ENCODE data around the gene NKAP. TPM values are rescaled to one million over a fixed set of nuclear protein-coding genes. Genes with fewer than 3 reads are reported as not detected.
"Not testable (repeated sequence)": the region's sequence is repeated elsewhere in the genome, so short reads cannot be mapped to it uniquely, and the experiment has no call there.

Gene NKAP
- total RNA-seq, 4 donors from 2014 or later, result 5.2 to 11.4 (median 9.7) TPM

DNA sequence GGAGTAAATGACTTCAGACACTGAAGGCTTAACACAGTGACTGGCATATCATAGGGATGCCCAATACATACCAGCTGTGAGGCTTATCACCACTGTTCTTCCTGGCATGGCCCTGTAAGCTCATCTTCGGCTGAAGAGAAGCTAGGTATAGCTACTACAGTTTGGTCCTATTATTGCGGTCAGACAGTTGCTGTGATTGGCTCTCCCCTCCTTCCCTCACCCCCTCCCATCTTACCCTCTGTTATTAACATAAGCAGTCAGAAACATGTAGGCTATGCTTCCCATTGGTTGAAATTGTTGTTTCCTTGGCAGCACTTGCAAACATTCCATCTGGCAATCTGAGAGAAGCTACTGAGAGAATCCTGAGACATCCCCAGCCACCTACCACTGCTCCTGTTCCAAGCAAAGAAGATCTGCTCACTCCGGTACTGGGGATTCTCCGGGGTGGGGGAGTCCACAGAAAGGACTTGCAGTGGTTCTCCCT is 47.7 kb downstream of the NKAP start, which contains the start of gene AKAP14:
Gene AKAP14 (plus strand): TSS at position 51 of the 484 bp plus-strand sequence. CDS start 7,331 bp downstream, outside the sequence.
- no peaks in the 10 kb centered on the region for H3K9me3 ChIP-seq
- H3K27me3 ChIP-seq, result no peaks in the 10 kb centered on the region
- no peak for DNase-seq (ENCODE audit: low spot score in 2 of 2)
- H3K4me1 ChIP-seq, result no peaks in the 10 kb centered on the region
- no peak for TF ChIP-seq EP300 (IDR thresholded peaks at IDR 0.05)
- TF ChIP-seq, protein P1, sequence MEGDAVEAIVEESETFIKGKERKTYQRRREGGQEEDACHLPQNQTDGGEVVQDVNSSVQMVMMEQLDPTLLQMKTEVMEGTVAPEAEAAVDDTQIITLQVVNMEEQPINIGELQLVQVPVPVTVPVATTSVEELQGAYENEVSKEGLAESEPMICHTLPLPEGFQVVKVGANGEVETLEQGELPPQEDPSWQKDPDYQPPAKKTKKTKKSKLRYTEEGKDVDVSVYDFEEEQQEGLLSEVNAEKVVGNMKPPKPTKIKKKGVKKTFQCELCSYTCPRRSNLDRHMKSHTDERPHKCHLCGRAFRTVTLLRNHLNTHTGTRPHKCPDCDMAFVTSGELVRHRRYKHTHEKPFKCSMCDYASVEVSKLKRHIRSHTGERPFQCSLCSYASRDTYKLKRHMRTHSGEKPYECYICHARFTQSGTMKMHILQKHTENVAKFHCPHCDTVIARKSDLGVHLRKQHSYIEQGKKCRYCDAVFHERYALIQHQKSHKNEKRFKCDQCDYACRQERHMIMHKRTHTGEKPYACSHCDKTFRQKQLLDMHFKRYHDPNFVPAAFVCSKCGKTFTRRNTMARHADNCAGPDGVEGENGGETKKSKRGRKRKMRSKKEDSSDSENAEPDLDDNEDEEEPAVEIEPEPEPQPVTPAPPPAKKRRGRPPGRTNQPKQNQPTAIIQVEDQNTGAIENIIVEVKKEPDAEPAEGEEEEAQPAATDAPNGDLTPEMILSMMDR (IDR thresholded peaks at IDR 0.05), result no peak
- no peak for TF ChIP-seq POLR2A (IDR thresholded peaks at IDR 0.05)
- no peak within 1 kb of the TSS for H3K27ac ChIP-seq
- H3K4me3 ChIP-seq, result no peak within 1 kb of the TSS
- H3K36me3 ChIP-seq, result no peaks in the 10 kb centered on the region
- 51% methylated on average over 4 of the region's 4 CpGs; no CpG with 5 or more reads in 1 of the 2 donors for WGBS, 2 donors

DNA sequence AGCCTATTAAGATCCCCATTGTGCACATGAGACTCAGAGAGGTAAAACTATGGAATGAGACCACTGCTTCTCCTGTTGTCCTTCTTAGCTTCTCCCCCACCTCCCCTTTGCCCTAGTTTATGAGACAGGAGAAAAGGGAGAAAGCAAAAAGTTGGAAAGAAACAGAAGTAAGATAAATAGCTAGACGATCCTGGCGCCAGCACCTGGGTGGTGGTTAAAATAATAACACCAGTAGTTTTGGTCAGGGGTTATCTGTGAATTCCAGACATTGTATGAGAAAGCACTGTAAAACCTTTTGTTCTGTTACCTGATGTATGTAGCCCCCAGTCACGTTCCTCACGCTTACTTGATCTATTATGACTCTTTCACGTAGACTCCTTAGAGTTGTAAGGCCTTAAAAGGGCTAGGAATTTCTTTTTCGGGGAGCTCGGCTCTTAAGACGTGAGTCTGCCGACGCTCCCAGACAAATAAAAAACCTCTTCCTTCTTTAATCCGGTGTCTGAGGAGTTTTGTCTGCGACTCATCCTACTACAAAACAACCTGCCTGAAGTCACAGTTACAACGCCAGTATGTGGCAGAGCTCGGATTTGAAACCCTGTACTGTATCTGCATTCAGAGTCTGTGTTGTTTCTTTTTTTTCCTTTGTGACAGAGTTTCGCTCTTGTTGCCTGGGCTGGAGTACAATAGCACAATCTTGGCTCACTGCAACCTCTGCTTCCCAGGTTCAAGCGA is 51.4 kb downstream of the NKAP start:
- H3K27ac ChIP-seq; H3K4me1 ChIP-seq; H3K27me3 ChIP-seq; H3K9me3 ChIP-seq; H3K36me3 ChIP-seq; H3K4me3 ChIP-seq; DNase-seq (ENCODE audit: low spot score in 2 of 2): not testable (repeated sequence)
- 76 to 78% methylated on average over 16 of the region's 16 CpGs for WGBS, 2 donors

DNA sequence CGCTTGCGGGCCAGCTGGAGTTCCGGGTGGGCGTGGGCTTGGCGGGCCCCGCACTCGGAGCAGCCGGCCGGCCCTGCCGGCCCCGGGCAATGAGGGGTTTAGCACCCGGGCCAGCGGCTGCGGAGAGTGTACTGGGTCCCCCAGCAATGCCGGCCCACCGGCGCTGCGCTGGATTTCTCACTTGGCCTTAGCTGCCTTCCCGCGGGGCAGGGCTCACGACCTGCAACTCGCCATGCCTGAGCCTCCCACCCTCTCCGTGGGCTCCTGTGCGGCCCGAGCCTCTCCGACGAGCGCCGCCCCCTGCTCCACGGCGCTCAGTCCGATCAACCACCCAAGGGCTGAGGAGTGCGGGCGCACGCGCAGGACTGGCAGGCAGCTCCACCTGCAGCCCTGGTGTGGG is 52.9 kb downstream of the NKAP start:
- H3K36me3 ChIP-seq; H3K9me3 ChIP-seq; H3K4me3 ChIP-seq; H3K27me3 ChIP-seq; H3K27ac ChIP-seq; DNase-seq (ENCODE audit: low spot score in 2 of 2); H3K4me1 ChIP-seq: not testable (repeated sequence)
- 81% methylated on average over 24 of the region's 36 CpGs; no CpG with 5 or more reads in 1 of the 2 donors for WGBS, 2 donors

DNA sequence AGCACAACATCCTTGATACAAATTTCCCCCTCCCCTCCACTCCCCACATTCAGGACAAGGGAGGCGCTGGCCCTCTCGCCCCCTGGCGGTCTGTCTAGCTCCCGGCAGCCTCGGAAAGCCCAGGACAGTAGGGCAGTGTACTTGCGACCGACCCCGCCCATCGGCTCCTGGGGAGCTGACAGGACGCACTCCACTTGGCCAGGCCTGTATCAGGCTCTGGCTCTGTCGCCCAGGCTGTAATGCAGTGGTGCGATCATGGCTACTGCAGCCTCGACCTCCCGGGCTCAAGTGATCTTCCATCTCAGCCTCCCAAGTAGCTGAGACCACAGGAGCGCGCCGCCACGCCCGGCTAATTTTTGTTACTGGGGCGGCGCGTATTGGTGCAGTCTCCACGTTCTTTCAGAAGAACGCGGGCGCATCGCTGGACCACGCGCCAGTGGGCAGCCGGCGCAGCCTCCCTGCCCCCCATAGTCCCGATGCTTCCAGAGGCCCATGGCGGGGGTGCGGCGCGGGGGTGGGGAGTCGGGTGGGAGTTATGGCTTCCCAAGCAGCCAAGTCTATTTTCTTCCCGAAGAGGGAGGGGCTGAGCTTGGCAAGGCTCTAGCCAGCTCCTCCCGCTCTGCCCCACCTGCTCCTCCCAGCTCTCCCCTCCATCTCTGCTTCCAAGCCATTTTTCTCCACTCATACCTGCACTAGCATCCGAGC is 55.7 kb downstream of the NKAP start:
- peak in 1 of 2 donors; percentile 20 for DNase-seq (ENCODE audit: low spot score in 2 of 2)
- H3K27me3 ChIP-seq, result peaks cover 0 to 7% of the 10 kb centered on the region in 2 donors
- WGBS, 2 donors, result 10 to 53% methylated on average over 17 to 37 of the region's 40 CpGs
- peak overlapping the region in 2 of 4 donors; percentile 12 to 35 for H3K4me3 ChIP-seq
- H3K9me3 ChIP-seq, result no peaks in the 10 kb centered on the region
- H3K4me1 ChIP-seq, result peaks cover 0 to 5% (median 0%) of the 10 kb centered on the region in 4 donors
- H3K27ac ChIP-seq, result no peak overlapping the region
- no peaks in the 10 kb centered on the region for H3K36me3 ChIP-seq
- TF ChIP-seq, protein P1 (IDR thresholded peaks at IDR 0.05), result peak in 3 of 5 experiments; percentile 16 to 50 (median 33)
- TF ChIP-seq POLR2A (IDR thresholded peaks at IDR 0.05), result no peak

DNA sequence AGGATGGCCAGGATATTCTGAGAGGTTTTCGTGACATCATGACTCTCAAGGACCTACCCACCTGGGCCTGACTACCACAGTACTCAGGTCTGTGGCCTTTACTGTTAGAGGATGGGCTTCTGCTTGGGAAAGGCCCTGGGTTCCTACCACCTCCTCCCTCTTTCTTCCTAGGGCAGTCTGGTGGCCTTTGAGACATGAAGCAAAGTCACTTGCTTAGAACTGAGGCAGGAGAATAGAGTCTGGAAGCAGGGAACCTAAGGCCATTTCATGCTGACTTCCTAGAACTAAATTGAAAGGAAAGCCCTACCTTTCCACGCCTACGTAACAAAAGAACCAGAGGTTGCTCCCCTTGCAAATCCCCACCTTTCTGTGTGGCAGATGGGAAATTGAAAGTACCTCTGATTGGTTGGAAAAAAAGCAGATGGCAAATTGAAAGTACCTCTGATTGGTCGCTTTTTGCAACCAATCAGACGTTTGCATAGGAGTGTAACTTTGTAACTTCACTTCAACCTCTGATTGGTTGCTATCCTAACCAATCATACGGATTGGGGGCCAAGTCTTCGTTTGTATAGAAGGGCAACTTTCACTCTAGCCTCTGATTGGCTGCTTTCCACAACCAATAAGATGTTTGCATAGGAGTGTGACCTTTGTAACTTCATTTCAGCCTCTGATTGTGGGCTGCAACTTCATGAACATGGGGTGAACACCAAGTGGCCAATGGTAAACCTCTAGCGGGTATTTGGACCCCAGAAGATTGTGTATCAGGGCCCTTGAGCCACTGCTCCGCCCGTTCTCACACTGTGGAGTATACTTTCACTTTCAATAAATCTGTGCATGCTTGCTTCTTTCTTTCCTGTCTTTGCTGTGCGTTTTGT is 57.8 kb downstream of the NKAP start:
- WGBS, 2 donors, result 77 to 85% methylated on average over 10 to 11 of the region's 11 CpGs
- no peaks in the 10 kb centered on the region for H3K9me3 ChIP-seq
- H3K4me1 ChIP-seq, result peaks cover 0 to 5% (median 0%) of the 10 kb centered on the region in 4 donors
- H3K27ac ChIP-seq, result no peak overlapping the region
- no peak for DNase-seq (ENCODE audit: low spot score in 2 of 2)
- no peaks in the 10 kb centered on the region for H3K36me3 ChIP-seq
- peaks cover 0 to 7% of the 10 kb centered on the region in 2 donors for H3K27me3 ChIP-seq
- no peak overlapping the region for H3K4me3 ChIP-seq
- TF ChIP-seq, protein P1 (IDR thresholded peaks at IDR 0.05), result no peak
- no peak for TF ChIP-seq POLR2A (IDR thresholded peaks at IDR 0.05)
- no peak for TF ChIP-seq EP300 (IDR thresholded peaks at IDR 0.05)

All from tibial nerve (tissue), 4 donors.